OCI-LY3 (cell line): ENCODE measurements around the gene GNAO1.

Experiments used
- H2AFZ ChIP-seq: fragments of 200-600, 300-600 bp; shearing (Covaris generic); 2 replicates; pipeline ENCODE4 v1.6.0; 2014; ENCODE audit warnings: antibody characterized with exemption, low read depth, low read length
- H3K27ac ChIP-seq: fragments of 200-600, 300-600 bp; sonication (generic); 2 replicates; pipeline ENCODE4 v1.5.1; 2014; ENCODE audit warnings: mild to moderate bottlenecking, low read length, moderate library complexity, mixed read lengths
- H3K27me3 ChIP-seq: fragments of 200-600, 300-600 bp; sonication (generic); 2 replicates; pipeline ENCODE4 v1.6.1; 2014; ENCODE audit warnings: low read depth, low read length, mixed read lengths
- H3K36me3 ChIP-seq: fragments of 200-600, 300-600 bp; sonication (generic); replicated peaks from 2 replicates; pipeline ENCODE3; 2014; ENCODE audit warnings: low read depth, low read length, mixed read lengths
- H3K4me1 ChIP-seq: fragments of 300-600, 200-600 bp; sonication (generic); 2 replicates; pipeline ENCODE4 v1.6.1; 2014; ENCODE audit warnings: low read length, mixed read lengths
- H3K4me2 ChIP-seq: fragments of 200-600, 300-600 bp; sonication (generic); 2 replicates; pipeline ENCODE4 v1.6.1; 2014; ENCODE audit warnings: low read length, mixed read lengths
- H3K4me3 ChIP-seq: fragments of 300-600, 200-600 bp; sonication (generic); 2 replicates; pipeline ENCODE4 v1.5.1; 2014; ENCODE audit warnings: antibody characterized with exemption, mild to moderate bottlenecking, low read length, moderate library complexity
- H3K79me2 ChIP-seq: fragments of 300-600, 200-600 bp; shearing (Covaris generic); 2 replicates; pipeline ENCODE4 v1.6.1; 2014; ENCODE audit warnings: mild to moderate bottlenecking, low read length, mixed read lengths
- H3K9ac ChIP-seq: fragments of 300-600, 200-600 bp; shearing (Covaris generic); 2 replicates; pipeline ENCODE4 v1.6.0; 2014; ENCODE audit warnings: mild to moderate bottlenecking, low read length, moderate library complexity
- H3K9me3 ChIP-seq: fragments of 200-600, 300-600 bp; shearing (Covaris generic); 2 replicates; pipeline ENCODE4 v1.6.1; 2014; ENCODE audit warnings: low read length, mixed read lengths; ENCODE audit not compliant: insufficient read depth
- H4K20me1 ChIP-seq: fragments of 200-600, 300-600 bp; sonication (generic); 2 replicates; pipeline ENCODE4 v1.6.1; 2016; ENCODE audit warnings: low read length, mixed read lengths; ENCODE audit not compliant: insufficient read depth
- EZH2phosphoT487 ChIP-seq: fragments of 200-600 bp; shearing (Covaris generic); IDR thresholded peaks from 2 replicates; pipeline ENCODE4 v1.6.1; 2018; ENCODE audit warnings: antibody characterized with exemption, mixed run types, low read depth
- TF ChIP-seq, protein P1 (sequence below): fragments of 200-600, 300-600 bp; sonication (generic); IDR thresholded peaks from 2 replicates; pipeline ENCODE4 v1.5.1; 2014; ENCODE audit warnings: antibody characterized with exemption, low read length, low read depth

The GNAO1 gene

DNA sequence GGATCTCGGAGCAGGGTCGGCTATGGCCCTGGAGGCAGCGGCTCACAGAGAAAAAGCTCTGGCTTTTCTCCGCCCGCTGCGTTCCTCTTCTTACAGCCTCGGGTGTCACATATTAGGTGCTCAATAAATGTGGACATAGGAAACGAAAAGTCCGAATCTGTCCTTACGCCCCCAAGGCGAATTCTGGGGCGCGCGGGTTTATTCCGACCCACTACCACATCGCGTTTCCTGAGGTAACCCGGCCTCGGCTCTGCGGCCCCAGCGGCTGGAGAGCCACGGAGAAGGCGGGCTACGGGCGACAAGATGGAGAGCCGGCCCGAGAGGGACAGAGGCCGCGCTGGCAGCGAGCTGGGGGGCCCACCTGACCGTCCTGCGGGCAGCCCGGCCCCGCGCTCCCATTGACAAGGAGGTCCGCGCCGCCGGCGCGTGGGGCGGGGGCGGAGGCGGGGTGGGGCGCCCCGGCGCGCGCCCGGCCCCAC lies 573 bp upstream of the GNAO1 start:
- Histone ChIP-seq H3K79me2 (no peaks in the 10 kb centered on the region), H3K36me3 (no peaks in the 10 kb centered on the region), H3K9ac (peak overlapping the region; percentile 37; the same call in 1 of the 2 replicates), H3K4me1 (peaks cover 9% of the 10 kb centered on the region), H2AFZ (peak overlapping the region; percentile 60), H3K27me3 (peaks cover 71% of the 10 kb centered on the region), H3K9me3 (no peaks in the 10 kb centered on the region), H3K27ac (no peak overlapping the region), H4K20me1 (no peaks in the 10 kb centered on the region), H3K4me3 (peak overlapping the region; percentile 93), H3K4me2 (peak overlapping the region; percentile 83)
- TF ChIP-seq, protein P1, sequence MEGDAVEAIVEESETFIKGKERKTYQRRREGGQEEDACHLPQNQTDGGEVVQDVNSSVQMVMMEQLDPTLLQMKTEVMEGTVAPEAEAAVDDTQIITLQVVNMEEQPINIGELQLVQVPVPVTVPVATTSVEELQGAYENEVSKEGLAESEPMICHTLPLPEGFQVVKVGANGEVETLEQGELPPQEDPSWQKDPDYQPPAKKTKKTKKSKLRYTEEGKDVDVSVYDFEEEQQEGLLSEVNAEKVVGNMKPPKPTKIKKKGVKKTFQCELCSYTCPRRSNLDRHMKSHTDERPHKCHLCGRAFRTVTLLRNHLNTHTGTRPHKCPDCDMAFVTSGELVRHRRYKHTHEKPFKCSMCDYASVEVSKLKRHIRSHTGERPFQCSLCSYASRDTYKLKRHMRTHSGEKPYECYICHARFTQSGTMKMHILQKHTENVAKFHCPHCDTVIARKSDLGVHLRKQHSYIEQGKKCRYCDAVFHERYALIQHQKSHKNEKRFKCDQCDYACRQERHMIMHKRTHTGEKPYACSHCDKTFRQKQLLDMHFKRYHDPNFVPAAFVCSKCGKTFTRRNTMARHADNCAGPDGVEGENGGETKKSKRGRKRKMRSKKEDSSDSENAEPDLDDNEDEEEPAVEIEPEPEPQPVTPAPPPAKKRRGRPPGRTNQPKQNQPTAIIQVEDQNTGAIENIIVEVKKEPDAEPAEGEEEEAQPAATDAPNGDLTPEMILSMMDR: no peak
- no peak for TF ChIP-seq EZH2phosphoT487

DNA sequence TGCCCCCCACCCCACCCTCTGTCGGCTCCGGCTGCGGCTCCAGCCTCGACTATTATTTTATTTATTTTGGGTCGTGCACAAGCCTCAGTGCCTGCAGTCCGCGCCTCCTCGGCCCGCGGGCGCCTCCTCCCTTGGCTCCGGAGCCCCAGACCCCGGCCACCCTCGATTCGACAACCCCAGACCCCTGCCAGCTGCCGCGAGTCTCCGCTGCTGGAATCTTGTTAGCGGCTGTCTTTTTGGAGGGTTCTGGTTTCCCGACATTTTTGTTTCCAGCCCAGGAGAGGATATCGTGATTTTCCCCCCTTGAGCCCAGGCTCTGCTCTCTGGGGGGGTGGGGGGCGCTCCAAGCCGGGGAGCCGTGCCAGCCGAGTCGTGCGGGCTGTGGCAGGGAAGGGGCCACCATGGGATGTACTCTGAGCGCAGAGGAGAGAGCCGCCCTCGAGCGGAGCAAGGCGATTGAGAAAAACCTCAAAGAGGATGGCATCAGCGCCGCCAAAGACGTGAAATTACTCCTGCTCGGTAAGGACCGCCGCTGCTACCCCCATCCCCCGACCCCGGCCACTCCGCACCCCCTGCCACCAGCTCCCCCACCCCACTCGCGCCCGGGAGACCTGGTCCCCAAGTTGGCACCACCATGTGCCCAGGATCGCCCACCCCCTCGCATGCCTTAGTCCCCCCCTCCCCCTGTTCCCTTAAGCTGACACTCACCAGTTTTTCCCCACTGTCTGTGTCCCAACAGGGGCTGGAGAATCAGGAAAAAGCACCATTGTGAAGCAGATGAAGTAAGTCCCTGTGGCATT lies 746 bp downstream of the GNAO1 start:
- H3K4me1 ChIP-seq: peaks cover 9% of the 10 kb centered on the region
- peak overlapping the region; percentile 94 for H3K4me3 ChIP-seq
- H3K9ac ChIP-seq: no peak overlapping the region
- H3K4me2 ChIP-seq: peak overlapping the region; percentile 78
- H3K79me2 ChIP-seq: no peaks in the 10 kb centered on the region
- peaks cover 73% of the 10 kb centered on the region for H3K27me3 ChIP-seq
- H2AFZ ChIP-seq: peak overlapping the region; percentile 80
- H3K9me3 ChIP-seq: no peaks in the 10 kb centered on the region
- no peaks in the 10 kb centered on the region for H3K36me3 ChIP-seq
- no peak overlapping the region for H3K27ac ChIP-seq
- TF ChIP-seq, protein P1: no peak
- TF ChIP-seq EZH2phosphoT487: no peak
- H4K20me1 ChIP-seq: no peaks in the 10 kb centered on the region; the same call in 1 of the 2 replicates

DNA sequence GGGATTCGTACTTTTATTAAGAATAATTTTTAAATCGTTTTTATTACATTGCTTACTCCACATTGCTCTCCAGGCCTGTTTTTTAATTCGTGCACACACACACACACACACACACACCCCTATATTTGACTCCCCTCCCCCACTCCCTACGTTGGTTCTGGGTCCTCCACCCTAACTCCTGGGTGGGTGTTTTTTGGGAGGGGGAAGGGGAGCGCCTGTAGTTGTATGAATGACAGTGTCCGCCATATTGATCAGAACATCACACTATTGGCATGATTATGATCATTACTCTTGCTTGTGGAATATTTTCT lies 1.3 kb downstream of the GNAO1 start:
- H4K20me1 ChIP-seq: no peaks in the 10 kb centered on the region; the same call in 1 of the 2 replicates
- H3K79me2 ChIP-seq: no peaks in the 10 kb centered on the region
- no peak overlapping the region for H3K9ac ChIP-seq
- no peak overlapping the region for H3K4me2 ChIP-seq
- H3K27ac ChIP-seq: no peak overlapping the region
- H3K36me3 ChIP-seq: no peaks in the 10 kb centered on the region
- no peaks in the 10 kb centered on the region for H3K9me3 ChIP-seq
- peaks cover 77% of the 10 kb centered on the region for H3K27me3 ChIP-seq
- H3K4me3 ChIP-seq: no peak overlapping the region
- H2AFZ ChIP-seq: no peak overlapping the region
- TF ChIP-seq, protein P1: no peak
- TF ChIP-seq EZH2phosphoT487: no peak
- H3K4me1 ChIP-seq: peaks cover 9% of the 10 kb centered on the region

DNA sequence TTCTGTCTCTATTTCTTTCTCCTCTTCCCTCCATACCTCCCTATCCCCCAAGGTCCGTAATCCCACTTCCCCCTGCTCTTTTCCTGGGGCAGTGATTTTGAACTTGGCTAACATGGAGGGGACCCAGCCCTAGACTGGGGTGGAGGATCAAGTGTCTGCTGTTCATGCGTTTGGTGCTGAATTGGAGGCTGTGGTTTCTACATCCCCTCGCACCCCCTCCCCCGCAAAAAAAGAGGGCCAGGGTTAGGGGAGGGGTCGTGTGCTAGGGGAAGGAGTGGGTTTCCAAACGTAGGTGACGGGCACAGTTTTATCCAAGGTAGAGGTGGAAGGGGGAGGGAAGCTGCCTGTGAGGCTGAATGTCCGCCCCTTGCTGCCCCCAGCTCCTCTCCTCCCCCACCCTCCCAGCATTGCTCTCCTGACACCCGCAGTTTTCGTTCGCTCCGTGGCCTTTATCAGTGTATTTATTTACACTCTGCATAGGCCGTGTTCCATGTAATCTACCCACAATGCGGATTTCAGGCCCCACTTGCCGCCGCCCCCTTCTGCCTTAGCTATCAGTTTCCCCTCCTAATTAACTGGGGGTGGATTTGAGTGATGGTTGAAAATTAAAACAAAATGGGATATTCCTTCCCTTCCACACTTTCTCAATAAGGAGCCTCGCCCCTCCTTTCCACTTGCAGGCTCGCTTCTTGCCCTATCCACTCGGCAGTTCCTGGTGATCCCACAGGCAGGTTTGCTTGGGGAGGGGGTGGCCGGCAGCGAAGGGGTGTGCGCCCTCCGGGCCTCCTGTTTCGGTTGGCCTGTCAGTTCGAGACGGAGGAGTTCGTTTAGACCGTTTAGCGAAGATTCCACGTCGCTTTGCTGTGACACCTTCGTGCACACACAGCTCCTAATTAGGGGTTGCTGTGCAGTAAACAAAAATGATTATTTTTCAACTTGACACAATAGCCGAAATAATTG lies 2.0 kb downstream of the GNAO1 start:
- peaks cover 14% of the 10 kb centered on the region for H3K4me1 ChIP-seq
- no peak overlapping the region for H3K4me3 ChIP-seq
- no peaks in the 10 kb centered on the region for H3K36me3 ChIP-seq
- peaks cover 79% of the 10 kb centered on the region for H3K27me3 ChIP-seq
- no peak overlapping the region for H3K27ac ChIP-seq
- no peak overlapping the region for H3K9ac ChIP-seq
- H2AFZ ChIP-seq: no peak overlapping the region
- H3K79me2 ChIP-seq: no peaks in the 10 kb centered on the region
- H3K4me2 ChIP-seq: no peak overlapping the region
- no peaks in the 10 kb centered on the region for H3K9me3 ChIP-seq
- no peak for TF ChIP-seq EZH2phosphoT487
- TF ChIP-seq, protein P1: no peak
- H4K20me1 ChIP-seq: no peaks in the 10 kb centered on the region; the same call in 1 of the 2 replicates
